HG02571 (cell line): Measurements from ENCODE around the gene RAD54L2.
"Not testable (repeated sequence)": the region's sequence is repeated elsewhere in the genome, so short reads cannot be mapped to it uniquely, and the experiment has no call there.

Experiments used
- ATAC-seq: cut with Tn5 transposase; IDR thresholded peaks from one replicate; pipeline ENCODE4 v1.9.1; 2021; ENCODE audit warnings: mild to moderate bottlenecking, moderate library complexity; ENCODE audit not compliant: unreplicated experiment

RAD54L2 gene

DNA sequence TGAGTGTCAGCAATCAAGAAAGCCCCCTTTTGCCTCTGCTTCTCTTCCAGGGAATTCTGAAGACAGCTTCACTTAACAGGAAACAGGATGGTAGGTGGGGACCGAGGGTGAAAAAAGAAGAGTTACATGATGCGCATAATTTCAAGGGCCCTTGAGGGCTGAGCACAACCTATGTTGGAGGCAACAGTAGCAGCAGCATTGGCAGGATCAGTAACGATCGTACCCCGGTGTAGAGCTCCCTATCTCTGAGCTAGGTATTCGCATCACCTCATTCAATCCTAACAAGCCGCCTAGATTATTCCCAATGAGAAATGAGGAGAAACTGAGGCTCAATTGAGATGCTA is 432 bp upstream of the RAD54L2 start:
- ATAC-seq, result no peak

DNA sequence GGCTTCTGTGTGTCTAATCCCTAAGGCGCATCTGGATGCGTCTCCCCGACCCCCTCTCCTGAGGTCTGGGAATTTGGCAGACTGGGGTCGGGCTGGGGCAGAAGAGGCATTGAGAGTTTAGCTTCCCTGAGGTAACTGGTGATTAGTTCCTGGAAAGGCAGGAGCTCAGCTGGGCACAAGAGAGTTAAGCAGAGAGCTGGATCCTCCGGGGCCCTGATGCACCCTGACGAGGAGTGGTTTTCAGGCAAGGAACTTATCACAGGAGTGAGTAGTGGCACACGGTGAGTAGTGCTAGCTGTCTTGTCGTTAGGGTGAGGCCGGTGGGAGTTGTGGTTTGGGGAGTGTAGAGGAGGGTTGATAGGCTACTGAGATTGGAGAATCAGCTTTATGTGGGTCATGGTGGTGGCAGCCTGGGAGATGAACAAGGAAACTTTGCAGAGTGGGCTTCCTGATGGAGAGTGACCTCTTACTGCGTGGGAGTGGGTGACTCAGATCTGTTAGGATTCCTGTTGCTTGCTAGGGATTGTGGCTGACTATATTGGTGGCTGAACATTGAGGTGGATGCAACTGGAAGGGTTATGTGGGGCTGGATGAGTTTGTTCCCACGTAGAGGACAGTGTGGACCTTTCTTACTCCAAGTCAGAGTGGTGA is 897 bp downstream of the RAD54L2 start:
- no peak for ATAC-seq

DNA sequence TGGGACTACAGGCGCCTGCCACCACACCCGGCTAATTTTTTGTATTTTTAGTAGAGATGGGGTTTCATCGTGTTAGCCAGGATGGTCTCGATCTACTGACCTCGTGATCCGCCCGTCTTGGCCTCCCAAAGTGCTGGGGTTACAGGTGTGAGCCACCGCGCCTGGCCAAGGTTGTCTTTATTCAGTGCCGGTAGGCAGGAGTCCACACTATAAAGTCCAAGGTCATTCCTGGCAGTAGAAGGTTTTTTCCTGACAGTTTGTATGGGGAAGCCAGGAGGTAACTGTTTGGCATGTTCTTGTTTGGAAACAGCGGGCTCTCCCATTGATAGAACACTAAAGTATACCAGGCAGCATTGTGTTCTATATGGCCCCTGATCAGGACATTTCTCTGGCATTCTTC is 4.1 kb downstream of the RAD54L2 start:
- not testable (repeated sequence) for ATAC-seq

DNA sequence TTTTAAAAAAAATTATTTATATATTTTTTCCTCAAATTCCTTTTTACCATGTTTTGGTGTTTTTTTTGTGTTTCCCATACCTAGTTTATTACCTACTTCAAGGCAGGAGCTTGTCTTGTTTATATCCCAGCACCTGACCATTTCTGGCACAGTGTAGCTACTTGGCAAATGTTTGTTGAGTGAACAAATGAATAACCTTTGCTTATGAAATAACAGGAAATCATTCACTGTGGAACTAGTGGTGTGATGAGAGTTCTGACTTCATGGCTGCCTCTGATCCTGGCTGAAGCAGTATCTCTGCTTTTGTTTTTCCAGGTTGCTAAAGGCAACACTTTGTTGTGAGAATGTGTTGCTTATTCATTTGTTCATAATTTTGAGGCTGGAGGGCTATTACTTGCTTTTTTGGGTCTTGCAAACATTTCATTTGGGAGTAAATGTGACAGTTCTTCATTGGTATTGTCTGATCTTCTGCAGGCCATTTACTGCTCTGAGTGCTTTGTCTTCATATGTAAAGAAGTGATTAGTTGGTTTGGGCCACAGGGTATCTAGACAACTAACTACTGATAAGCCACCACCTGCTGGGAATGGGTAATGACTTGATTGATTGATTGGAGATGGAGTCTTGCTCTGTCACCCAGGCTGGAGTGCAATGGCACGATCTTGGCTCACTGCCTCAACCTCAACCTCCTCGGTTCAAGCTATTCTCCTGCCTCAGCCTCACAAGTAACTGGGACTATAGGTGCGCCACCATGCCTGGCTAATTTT is 5.7 kb downstream of the RAD54L2 start:
- no peak for ATAC-seq

DNA sequence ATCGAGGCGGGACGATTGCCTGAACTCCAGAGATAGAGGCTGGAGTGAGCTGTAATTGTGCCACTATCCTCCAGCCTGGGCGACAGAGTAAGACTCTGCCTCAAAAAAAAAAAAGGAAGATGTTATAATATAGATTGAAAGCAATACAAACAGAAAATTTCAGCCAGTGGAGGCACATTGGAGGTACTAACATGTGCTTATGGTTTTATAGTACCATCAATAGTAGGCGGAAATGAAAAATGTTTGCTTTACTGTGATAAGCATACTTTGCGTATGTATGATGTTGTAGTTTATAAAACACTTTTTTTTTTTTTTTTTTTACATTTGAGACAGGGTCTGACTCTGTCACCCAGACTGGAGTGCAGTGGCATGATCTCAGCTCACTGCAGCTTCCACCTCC is 8.8 kb downstream of the RAD54L2 start:
- no peak for ATAC-seq

DNA sequence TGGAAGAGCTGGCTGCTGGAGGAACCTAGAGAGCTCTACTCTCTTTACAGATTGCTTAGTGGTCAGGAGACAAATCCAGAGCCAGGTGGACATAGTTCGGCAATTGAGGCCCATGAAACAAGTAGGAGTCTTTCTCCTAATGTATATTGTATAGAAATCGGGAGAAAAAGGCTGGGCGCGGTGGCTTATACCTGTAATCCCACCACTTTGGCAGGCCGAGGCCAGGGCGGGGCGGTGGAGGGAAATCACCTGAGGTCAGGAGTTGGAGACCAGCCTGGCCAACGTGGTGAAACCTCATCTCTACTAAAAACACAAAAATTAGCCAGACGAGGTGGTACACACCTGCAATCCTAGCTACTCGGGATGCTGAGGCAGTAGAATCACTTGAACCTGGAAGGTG is 10.8 kb downstream of the RAD54L2 start:
- no peak for ATAC-seq

DNA sequence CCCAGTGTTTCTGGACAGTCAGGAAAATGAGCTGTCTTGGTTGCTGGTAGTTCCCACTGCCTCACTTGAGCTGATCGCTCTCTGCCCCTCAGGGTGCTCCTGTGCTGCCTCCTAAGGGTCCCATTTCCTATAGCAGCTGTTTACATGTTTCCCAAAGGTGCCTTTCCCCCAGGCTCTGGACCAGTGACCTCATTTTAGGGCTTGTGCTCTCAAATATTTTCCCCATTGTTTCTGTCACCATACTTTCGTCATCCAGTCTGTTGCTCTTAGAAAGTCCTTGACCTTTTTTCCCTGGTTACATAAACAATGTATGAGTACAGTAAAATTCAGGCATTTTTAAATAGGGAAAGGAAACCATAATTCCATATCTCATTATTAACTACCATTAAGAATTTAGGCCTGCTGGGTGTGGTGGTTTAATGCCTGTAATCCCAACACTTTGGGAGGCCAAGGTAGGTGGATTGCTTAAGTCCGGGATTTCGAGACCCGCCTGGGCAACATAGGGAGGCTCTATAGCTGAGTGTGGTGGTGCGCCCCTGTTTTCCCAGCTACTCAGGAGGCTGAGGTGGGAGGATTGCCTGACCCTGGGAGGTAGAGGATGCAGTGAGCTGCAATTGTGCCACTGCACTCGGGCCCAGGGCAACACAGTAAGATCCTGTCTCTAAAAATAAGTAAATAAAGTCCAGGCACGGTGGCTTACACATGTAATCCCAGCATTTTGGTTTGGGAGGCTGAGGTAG is 11.7 kb downstream of the RAD54L2 start:
- ATAC-seq, result no peak

DNA sequence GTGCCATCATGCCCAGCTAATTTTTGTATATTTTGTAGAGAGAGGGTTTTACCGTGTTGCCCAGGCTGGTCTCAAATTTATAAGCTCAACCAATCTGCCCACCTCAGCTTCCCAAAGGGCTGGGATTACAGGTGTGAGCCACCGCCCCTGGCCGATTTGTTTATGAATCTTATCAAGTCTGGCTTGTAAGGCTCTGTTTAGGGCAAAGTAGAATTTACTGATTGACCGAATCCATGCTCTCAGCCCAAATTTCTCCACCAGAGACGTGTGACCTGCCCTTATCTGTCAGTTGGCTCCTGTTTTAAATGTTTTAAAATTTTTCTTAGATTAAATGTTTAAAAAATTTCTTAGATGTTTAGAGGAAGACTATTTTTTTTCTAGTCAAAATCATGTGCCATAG is 19.5 kb downstream of the RAD54L2 start:
- ATAC-seq, result no peak

DNA sequence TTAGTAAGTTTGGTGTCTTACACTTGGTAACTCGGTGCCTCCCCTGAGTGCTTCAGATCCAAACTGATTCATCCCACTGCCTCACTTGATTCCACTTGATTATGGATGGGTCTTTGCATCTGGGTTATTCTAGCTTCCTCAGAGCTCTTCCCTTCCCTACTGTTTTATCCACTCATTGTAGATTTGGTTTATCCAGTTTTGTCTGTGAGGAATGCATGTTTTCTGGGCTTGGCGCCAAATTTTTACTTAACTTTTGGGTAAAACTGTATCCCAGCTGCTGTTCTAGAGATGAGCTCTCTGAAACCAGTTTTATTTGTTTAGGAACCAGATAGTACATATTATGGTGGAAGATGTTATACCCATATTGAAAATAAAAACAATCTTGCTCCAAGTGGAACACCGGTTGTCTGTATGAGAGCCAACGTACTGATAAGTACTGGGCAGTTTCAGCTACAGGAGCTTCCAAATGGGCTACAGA is 20.9 kb downstream of the RAD54L2 start:
- no peak for ATAC-seq

DNA sequence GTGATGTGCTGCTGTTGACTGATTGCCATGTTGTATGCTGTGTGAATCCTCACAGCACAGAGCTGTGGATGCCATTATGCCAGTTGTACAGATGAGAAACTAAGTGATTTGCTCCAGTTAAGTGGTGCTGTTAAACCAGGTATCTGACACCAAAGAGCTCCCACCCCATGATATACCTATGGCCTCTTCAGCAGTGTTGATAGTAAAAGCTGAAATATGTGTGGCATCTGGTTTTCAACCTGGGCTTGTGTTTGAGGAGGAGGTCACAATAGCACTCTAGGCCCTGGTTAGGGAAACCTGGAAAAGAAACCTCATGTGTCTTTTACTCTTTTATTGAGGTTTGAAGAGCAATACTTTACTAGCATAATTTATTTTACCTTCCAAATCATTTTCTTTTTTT is 21.4 kb downstream of the RAD54L2 start:
- no peak for ATAC-seq

DNA sequence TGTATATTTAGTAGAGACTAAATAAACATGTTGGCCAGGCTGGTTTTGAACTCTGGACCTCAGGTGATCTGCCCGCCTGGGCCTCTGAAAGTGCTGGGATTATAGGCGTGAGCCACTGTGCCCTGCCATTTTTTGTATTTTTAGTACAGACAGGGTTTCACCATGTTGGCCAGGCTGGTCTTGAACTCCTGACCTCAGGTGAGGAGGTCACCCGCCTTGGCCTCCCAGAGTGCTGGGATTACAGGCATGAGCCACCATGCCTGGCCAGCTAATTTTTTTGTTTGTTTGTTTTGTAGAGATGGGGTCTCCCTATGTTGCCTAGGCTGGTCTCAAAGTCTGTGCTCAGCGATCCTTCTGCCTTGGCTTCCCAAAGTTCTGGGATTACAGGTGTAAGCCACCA is 23.9 kb downstream of the RAD54L2 start:
- not testable (repeated sequence) for ATAC-seq

DNA sequence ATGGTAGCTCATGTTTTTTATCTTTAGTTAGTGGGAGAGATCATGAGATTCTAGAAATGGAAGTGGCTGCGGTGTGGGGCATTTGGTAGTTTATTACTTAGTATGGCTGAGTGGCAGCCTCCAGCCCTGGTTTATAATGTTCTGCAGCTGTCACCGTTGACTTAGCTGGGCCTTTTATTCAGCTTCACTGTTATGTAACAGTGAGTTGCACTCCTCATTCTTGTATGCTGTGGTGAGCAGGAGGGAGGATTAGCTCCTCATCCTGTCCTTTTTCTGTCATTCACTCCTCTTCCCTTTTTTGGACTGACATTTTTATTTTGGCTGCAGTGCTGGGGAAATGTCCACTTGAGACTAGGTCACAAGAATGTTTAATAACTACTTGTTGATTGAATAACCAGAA is 29.5 kb downstream of the RAD54L2 start:
- no peak for ATAC-seq

DNA sequence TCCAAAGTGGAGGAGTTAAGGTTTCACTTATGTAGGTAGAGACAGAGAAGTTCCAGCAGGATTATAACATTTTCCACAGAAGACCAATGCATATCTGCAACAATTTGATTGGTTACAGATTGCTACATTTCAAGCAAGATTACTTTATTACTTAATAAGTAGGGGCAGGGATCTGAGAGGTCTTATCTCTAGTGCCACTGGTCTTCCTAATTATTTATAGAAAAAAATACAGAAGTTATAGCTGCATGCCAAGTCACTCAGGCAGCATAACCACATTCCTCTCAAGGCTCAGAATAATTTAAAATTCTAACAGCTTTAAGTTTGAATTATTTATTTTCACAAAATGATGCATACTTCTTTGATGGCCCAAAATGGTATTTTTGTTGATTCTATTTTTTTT is 30.5 kb downstream of the RAD54L2 start:
- no peak for ATAC-seq

DNA sequence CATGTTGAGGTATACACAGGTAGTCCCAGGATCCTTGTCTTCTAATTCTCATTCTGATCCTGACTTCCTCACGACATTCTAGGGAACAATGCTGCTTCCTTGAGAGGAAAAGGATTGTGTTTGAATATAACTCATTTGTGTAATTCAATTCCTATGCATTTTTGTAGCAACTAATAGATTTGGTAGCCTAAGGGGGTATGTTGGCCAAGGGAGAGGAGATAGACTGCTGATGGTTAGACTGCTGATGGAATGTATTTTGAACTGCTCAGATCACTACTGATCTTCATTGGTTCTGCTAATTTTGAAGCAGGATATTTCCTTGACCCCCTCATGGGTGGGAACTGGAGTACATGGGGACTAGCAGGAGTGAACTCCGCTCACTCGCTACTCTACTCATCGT is 39.7 kb downstream of the RAD54L2 start:
- ATAC-seq, result no peak

DNA sequence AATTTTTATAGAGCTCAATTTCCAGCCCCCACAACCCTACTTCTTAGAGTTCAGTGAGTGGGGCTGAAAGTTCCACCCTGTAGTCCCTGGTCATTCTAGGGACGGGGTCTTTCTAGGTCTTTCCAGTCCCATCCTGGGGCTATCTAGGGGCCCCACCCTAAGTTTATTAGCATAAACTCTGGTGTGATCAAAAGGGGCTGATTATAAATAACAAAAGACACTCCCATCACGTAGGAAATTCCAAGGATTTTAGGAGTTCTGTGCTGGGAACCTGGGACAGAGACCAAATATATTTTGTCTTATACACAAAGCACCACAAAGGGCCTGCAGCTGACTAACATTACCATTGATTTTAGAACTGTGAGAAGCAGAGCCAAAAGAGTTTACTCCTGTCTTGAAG is 41.9 kb downstream of the RAD54L2 start:
- no peak for ATAC-seq

DNA sequence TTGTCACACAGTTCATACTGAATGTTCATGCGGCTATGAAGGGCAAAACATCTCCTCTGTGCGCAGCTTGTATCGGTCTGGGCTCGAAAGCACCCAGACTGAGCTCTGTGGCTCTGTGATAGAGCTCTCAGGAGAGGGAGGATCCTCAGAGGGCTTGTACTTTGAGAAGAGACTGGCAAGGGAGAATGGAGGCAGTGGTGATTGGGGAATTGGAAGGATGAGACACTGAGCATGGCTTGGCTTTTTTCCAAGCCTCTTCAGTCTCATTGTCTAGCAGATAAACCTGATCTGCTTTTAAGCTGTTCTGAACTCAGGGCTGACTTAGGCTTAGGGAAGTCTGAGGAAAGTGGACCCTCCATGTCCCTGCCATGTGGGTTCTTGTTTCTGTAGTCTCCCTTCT is 43.0 kb downstream of the RAD54L2 start:
- ATAC-seq, result no peak

DNA sequence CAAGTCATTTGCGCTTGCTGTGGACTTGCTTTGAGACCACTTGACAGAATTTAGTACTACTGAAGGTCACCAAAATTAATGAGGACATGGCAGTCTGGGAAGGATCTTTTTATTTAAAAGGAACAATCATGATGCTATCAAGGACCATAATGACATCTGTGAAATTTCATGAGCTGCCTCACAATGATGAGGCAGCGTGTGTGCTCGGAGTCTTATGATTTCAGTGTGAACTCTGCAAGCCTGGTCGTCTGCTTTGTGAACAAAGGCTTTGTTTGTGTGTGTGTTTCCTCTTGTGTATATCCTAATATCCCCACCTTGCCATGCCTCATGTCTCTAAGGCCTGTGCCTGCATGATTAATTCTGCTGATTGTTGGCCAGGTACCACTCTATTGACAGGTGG is 46.7 kb downstream of the RAD54L2 start:
- no peak for ATAC-seq

DNA sequence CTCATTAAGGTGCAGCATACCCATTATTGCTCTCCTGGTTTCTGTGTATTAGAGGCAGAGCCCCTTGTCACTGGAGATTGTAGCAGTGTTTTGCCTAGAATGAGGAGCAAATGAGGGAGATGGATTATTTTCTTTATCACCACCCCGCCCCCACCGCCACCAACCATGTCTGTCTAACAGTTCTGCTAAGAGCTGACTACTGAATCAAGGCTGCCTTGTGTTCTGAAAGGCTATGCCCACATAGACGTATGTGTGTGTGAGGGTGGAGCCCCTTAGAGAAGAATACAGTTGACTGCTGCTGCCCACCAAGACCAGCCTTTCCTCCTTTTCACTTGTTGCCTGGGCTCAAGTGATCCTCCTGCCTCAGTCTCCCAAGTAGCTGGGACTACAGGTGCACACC is 47.4 kb downstream of the RAD54L2 start:
- no peak for ATAC-seq
